ENCODE measurements around the gene FOXRED2. TPM values are rescaled to one million over a fixed set of nuclear protein-coding genes. Genes with fewer than 3 reads are reported as not detected.
"Not testable (repeated sequence)": the region's sequence is repeated elsewhere in the genome, so short reads cannot be mapped to it uniquely, and the experiment has no call there.

The FOXRED2 gene
- total RNA-seq, 2 donors from 2014 or later, result 3.7 to 5.7 TPM

GRCh38 chr22:36540867-36541642 is 34.2 kb upstream of the FOXRED2 start:
- no peak overlapping the region for H3K27ac ChIP-seq
- TF ChIP-seq, protein P1, sequence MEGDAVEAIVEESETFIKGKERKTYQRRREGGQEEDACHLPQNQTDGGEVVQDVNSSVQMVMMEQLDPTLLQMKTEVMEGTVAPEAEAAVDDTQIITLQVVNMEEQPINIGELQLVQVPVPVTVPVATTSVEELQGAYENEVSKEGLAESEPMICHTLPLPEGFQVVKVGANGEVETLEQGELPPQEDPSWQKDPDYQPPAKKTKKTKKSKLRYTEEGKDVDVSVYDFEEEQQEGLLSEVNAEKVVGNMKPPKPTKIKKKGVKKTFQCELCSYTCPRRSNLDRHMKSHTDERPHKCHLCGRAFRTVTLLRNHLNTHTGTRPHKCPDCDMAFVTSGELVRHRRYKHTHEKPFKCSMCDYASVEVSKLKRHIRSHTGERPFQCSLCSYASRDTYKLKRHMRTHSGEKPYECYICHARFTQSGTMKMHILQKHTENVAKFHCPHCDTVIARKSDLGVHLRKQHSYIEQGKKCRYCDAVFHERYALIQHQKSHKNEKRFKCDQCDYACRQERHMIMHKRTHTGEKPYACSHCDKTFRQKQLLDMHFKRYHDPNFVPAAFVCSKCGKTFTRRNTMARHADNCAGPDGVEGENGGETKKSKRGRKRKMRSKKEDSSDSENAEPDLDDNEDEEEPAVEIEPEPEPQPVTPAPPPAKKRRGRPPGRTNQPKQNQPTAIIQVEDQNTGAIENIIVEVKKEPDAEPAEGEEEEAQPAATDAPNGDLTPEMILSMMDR (IDR thresholded peaks at IDR 0.05), result no peak
- peaks cover 0 to 1% of the 10 kb centered on the region in 2 donors for H3K4me1 ChIP-seq
- no peaks in the 10 kb centered on the region for H3K27me3 ChIP-seq
- H3K36me3 ChIP-seq, result no peaks in the 10 kb centered on the region
- no peak overlapping the region for H3K4me3 ChIP-seq
- DNase-seq (ENCODE audit: low spot score), result no peak
- no peaks in the 10 kb centered on the region for H3K9me3 ChIP-seq

DNA sequence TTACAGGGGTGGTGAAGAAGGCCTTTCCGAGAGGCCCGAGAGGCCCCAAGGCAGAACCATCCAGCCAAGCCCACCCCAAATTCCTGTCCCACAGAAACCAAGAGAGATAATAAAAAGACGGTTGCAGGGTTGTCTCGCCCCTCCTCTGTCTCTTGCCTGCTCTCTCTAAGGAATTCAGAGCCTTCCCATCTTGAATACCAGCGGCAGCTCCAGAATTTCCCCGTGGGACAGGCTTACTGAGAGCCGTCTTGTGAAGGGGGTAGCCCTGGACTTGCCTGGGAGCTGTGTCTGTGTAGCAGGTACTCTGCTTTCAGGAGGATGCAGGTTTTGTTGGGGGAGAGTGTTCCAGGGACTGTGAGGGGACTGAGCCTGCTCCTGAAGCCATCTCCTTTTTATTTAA is 31.7 kb upstream of the FOXRED2 start:
- no peak for DNase-seq (ENCODE audit: low spot score)
- Histone ChIP-seq H3K36me3 (no peaks in the 10 kb centered on the region), H3K4me1 (no peaks in the 10 kb centered on the region), H3K9me3 (no peaks in the 10 kb centered on the region), H3K4me3 (no peak overlapping the region), H3K27me3 (no peaks in the 10 kb centered on the region), H3K27ac (no peak overlapping the region)
- TF ChIP-seq, protein P1 (IDR thresholded peaks at IDR 0.05), result no peak

DNA sequence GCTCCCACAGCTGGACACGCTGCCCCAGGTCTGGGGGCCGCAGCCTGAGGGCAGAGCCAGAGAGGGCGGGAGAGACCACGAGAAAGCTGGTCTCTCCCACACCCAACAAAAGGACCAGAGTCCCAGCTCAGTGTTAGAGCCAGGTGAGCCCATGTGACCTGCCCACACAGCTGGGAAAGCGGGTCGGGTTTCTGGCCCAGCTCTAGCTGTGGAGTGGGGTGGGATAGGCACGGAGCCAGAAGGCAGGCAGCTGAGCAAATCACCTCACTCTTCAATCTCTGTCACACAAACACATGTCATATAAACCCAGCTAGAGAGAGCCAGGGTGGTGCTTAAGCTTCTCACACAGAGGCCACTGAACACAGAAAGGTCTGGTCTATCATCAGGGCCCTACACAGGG is 29.9 kb upstream of the FOXRED2 start:
- no peaks in the 10 kb centered on the region for H3K9me3 ChIP-seq
- H3K27ac ChIP-seq, result no peak overlapping the region
- no peaks in the 10 kb centered on the region for H3K36me3 ChIP-seq
- H3K4me1 ChIP-seq, result no peaks in the 10 kb centered on the region
- no peaks in the 10 kb centered on the region for H3K27me3 ChIP-seq
- no peak overlapping the region for H3K4me3 ChIP-seq
- TF ChIP-seq, protein P1 (IDR thresholded peaks at IDR 0.05), result no peak
- DNase-seq (ENCODE audit: low spot score), result no peak

GRCh38 chr22:36533320-36533719 is 26.5 kb upstream of the FOXRED2 start:
- H3K27ac ChIP-seq; H3K36me3 ChIP-seq; H3K27me3 ChIP-seq; H3K9me3 ChIP-seq; DNase-seq (ENCODE audit: low spot score); H3K4me1 ChIP-seq; H3K4me3 ChIP-seq: not testable (repeated sequence)

DNA sequence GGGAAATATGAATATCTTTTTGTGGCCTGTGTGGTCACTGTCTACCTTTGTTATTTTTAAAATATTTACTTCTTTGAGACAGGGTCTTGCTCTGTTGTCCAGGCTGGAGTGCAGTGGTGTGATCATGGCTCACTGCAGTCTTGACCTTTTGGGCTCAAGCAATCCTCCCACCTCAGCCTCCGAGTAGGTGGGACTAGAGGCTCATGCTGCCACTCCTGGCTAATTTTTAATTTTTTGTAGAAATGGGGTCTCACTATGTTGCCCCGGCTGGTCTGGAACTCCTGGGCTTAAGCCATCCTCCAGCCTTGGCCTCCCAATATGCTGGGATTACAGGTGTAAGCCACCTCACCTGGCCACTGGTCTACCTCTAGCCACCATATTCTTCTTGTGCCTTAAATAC is 25.6 kb upstream of the FOXRED2 start:
- Histone ChIP-seq H3K9me3 (no peaks in the 10 kb centered on the region), H3K4me3 (no peak overlapping the region), H3K27me3 (no peaks in the 10 kb centered on the region), H3K4me1 (peaks cover 0 to 17% of the 10 kb centered on the region in 2 donors), H3K36me3 (no peaks in the 10 kb centered on the region), H3K27ac (no peak overlapping the region)
- TF ChIP-seq, protein P1 (IDR thresholded peaks at IDR 0.05), result no peak
- no peak for DNase-seq (ENCODE audit: low spot score)

- H3K36me3 ChIP-seq, result peaks cover 29% of the 10 kb centered on the region
- peak within 1 kb of the TSS; percentile 88 to 92 for H3K27ac ChIP-seq
- TF ChIP-seq, protein P1 (IDR thresholded peaks at IDR 0.05), result no peak
- H3K4me3 ChIP-seq, result peak within 1 kb of the TSS; percentile 73 to 76
- H3K27me3 ChIP-seq, result no peaks in the 10 kb centered on the region
- H3K4me1 ChIP-seq, result peaks cover 0 to 23% of the 10 kb centered on the region in 2 donors
- DNase-seq (ENCODE audit: low spot score), result peak; percentile 99
- no peaks in the 10 kb centered on the region for H3K9me3 ChIP-seq
These were observed 22.2 kb upstream of the FOXRED2 start, which contains the start of gene EIF3D for GRCh38 chr22:36528795-36529751. EIF3D (minus strand) TSS chr22:36529166; CDS start chr22:36526121, 3,045 bp downstream.
